ENCODE results near the gene MBLAC1. TPM values are rescaled to one million over a fixed set of nuclear protein-coding genes. Genes with fewer than 3 reads are reported as not detected.

MBLAC1 gene
- total RNA-seq, 1 donor = 2.2 TPM

DNA sequence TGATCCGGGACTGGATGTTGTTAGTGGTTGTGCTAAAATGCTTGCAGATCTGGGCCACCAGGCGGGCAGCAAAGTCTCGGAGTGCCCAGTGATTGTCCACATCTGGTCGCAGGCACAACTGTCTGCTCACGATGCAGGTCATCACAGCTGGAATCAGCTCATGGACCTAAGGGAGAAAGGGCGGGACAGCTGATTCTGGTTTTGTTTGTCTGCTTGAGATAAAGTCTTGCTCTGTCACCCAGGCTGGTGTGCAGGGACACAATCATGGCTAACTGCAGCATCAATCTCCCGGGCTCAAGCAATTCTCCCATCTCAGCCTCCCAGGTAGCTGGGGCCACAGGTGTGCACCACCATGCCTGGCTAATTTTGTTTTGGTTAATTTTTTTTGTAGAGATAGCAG lies 15.6 kb upstream of the MBLAC1 start:
- H3K27me3 ChIP-seq (ENCODE audit: insufficient read depth, low read length) = no peaks in the 10 kb centered on the region
- H2AFZ ChIP-seq (ENCODE audit: low read length) = no peak overlapping the region
- H3K9me3 ChIP-seq (ENCODE audit: low read depth, low read length) = no peaks in the 10 kb centered on the region
- peaks cover 59% of the 10 kb centered on the region for H3K36me3 ChIP-seq (ENCODE audit: insufficient read depth, low read length)
- no peak overlapping the region for H3K4me3 ChIP-seq (ENCODE audit: insufficient read depth, low read length)
- H3K27ac ChIP-seq (ENCODE audit: low read depth, low read length) = no peak overlapping the region
- TF ChIP-seq, protein P1, sequence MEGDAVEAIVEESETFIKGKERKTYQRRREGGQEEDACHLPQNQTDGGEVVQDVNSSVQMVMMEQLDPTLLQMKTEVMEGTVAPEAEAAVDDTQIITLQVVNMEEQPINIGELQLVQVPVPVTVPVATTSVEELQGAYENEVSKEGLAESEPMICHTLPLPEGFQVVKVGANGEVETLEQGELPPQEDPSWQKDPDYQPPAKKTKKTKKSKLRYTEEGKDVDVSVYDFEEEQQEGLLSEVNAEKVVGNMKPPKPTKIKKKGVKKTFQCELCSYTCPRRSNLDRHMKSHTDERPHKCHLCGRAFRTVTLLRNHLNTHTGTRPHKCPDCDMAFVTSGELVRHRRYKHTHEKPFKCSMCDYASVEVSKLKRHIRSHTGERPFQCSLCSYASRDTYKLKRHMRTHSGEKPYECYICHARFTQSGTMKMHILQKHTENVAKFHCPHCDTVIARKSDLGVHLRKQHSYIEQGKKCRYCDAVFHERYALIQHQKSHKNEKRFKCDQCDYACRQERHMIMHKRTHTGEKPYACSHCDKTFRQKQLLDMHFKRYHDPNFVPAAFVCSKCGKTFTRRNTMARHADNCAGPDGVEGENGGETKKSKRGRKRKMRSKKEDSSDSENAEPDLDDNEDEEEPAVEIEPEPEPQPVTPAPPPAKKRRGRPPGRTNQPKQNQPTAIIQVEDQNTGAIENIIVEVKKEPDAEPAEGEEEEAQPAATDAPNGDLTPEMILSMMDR (IDR thresholded peaks at IDR 0.05; ENCODE audit: extremely low read depth, low read depth, low read length) = no peak
- no peak overlapping the region for H3K4me2 ChIP-seq (ENCODE audit: insufficient read depth, low read length)
- no peak for DNase-seq (ENCODE audit: insufficient read length, low spot score, missing footprints)
- H3K4me1 ChIP-seq (ENCODE audit: insufficient read depth, low read length) = no peaks in the 10 kb centered on the region
- H4K20me1 ChIP-seq (ENCODE audit: insufficient read depth, low read length) = no peaks in the 10 kb centered on the region
- peaks cover 3% of the 10 kb centered on the region for H3K79me2 ChIP-seq (ENCODE audit: insufficient read depth, low read length)

DNA sequence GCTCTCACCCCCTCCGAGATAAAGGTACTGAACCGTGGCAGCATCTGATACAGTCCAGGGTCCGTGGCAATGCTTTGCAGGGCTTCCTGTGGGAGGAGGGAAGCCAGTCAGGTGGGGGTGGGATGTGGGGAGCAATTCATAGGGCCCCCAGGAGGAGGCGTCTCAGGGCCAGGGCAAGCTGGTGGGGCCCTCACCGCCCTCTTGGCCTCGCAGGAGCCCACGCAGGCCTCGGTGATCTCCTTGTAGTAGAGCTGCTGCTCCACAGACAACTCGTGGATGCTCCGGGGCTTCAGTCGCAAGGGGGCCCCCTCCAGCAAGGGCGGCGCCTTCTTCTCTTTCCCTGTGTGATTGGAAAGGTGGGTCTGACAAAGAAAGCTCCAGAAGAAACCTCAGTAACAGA lies 14.9 kb upstream of the MBLAC1 start:
- no peak overlapping the region for H2AFZ ChIP-seq (ENCODE audit: low read length)
- no peak for DNase-seq (ENCODE audit: insufficient read length, low spot score, missing footprints)
- H3K9me3 ChIP-seq (ENCODE audit: low read depth, low read length) = no peaks in the 10 kb centered on the region
- peaks cover 3% of the 10 kb centered on the region for H3K79me2 ChIP-seq (ENCODE audit: insufficient read depth, low read length)
- H3K27ac ChIP-seq (ENCODE audit: low read depth, low read length) = no peak overlapping the region
- H3K27me3 ChIP-seq (ENCODE audit: insufficient read depth, low read length) = no peaks in the 10 kb centered on the region
- peaks cover 53% of the 10 kb centered on the region for H3K36me3 ChIP-seq (ENCODE audit: insufficient read depth, low read length)
- TF ChIP-seq, protein P1 (IDR thresholded peaks at IDR 0.05; ENCODE audit: extremely low read depth, low read depth, low read length) = no peak
- H4K20me1 ChIP-seq (ENCODE audit: insufficient read depth, low read length) = no peaks in the 10 kb centered on the region
- no peak overlapping the region for H3K4me3 ChIP-seq (ENCODE audit: insufficient read depth, low read length)
- H3K4me1 ChIP-seq (ENCODE audit: insufficient read depth, low read length) = no peaks in the 10 kb centered on the region
- no peak overlapping the region for H3K4me2 ChIP-seq (ENCODE audit: insufficient read depth, low read length)

DNA sequence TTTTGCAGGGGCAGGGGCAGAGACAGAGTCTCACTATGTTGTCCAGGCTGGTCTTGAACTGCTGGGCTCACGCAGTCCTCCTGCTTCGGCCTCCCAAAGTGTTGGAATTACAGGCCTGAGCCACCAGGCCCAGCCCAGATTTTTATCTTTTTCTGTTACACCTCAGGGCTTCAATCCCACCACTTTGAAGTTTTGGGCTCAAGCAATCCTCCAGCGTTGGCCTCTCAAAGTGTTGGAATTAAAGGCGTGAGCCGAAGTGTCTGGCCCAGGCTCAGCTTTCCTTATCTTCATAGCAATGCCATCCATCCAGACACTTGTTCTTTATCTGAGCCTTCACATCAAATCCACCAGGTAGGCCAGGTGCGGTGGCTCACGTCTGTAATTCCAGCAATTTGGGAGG lies 11.7 kb upstream of the MBLAC1 start:
- H3K36me3 ChIP-seq (ENCODE audit: insufficient read depth, low read length) = peaks cover 27% of the 10 kb centered on the region
- no peak overlapping the region for H3K27ac ChIP-seq (ENCODE audit: low read depth, low read length)
- peaks cover 16% of the 10 kb centered on the region for H3K79me2 ChIP-seq (ENCODE audit: insufficient read depth, low read length)
- H4K20me1 ChIP-seq (ENCODE audit: insufficient read depth, low read length) = no peaks in the 10 kb centered on the region
- TF ChIP-seq, protein P1 (IDR thresholded peaks at IDR 0.05; ENCODE audit: extremely low read depth, low read depth, low read length) = no peak
- H2AFZ ChIP-seq (ENCODE audit: low read length) = no peak overlapping the region
- H3K4me2 ChIP-seq (ENCODE audit: insufficient read depth, low read length) = no peak overlapping the region
- DNase-seq (ENCODE audit: insufficient read length, low spot score, missing footprints) = no peak
- no peaks in the 10 kb centered on the region for H3K27me3 ChIP-seq (ENCODE audit: insufficient read depth, low read length)
- H3K4me3 ChIP-seq (ENCODE audit: insufficient read depth, low read length) = no peak overlapping the region
- H3K9me3 ChIP-seq (ENCODE audit: low read depth, low read length) = no peaks in the 10 kb centered on the region
- peaks cover 9% of the 10 kb centered on the region for H3K4me1 ChIP-seq (ENCODE audit: insufficient read depth, low read length)

DNA sequence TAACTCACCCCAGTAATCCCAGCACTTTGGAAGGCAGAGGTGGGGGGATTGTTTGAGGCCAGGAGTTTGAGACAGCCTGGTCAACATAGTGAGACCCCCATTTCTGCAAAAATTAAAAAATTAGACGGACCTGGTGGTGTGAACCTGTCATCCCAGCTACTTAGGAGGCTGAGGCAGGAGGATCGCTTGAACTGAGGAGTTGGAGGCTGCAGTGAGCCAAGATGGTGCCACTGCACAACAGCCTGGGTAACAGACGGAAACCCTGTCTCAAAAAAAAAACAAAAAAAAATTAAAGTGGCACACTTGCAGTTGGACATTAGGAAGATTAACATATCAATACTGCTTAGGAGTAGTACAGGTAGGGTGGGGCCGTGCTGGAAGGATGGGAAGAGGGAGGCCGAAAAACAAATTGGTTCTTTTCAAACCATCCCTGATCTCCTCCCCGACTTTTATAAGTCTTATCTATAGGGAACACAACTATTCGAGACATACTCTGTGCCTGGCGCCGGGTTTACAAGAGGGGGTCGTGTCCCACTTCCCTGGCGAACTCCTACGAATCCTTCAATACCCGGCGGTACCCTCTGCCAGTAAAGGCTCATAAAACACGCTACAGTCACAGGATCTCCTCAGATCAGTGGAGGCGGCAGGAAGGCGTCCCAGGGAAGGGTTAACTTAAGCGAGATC lies 8.2 kb upstream of the MBLAC1 start:
- Histone ChIP-seq H3K4me3 (ENCODE audit: insufficient read depth, low read length) (peak overlapping the region; percentile 78), H2AFZ (ENCODE audit: low read length) (peak overlapping the region; percentile 94), H4K20me1 (ENCODE audit: insufficient read depth, low read length) (no peaks in the 10 kb centered on the region), H3K79me2 (ENCODE audit: insufficient read depth, low read length) (peaks cover 26% of the 10 kb centered on the region), H3K9me3 (ENCODE audit: low read depth, low read length) (no peaks in the 10 kb centered on the region), H3K4me1 (ENCODE audit: insufficient read depth, low read length) (peaks cover 18% of the 10 kb centered on the region), H3K27me3 (ENCODE audit: insufficient read depth, low read length) (no peaks in the 10 kb centered on the region), H3K4me2 (ENCODE audit: insufficient read depth, low read length) (peak overlapping the region; percentile 95), H3K27ac (ENCODE audit: low read depth, low read length) (peak overlapping the region; percentile 92), H3K36me3 (ENCODE audit: insufficient read depth, low read length) (peaks cover 12% of the 10 kb centered on the region)
- DNase-seq (ENCODE audit: insufficient read length, low spot score, missing footprints) = no peak
- TF ChIP-seq, protein P1 (IDR thresholded peaks at IDR 0.05; ENCODE audit: extremely low read depth, low read depth, low read length) = no peak

Data from osteoblast (primary cell).